ENCODE measurements around the gene WHRN. TPM values are rescaled to one million over a fixed set of nuclear protein-coding genes. Genes with fewer than 3 reads are reported as not detected.

Gene WHRN
- total and polyA plus RNA-seq, 2 donors (not counting 1 experiment from before 2014, with no cell fraction given), result 19.4 to 95.7 TPM

GRCh38 chr9:114405294-114406034 lies 99.8 kb downstream of the WHRN start:
- Histone ChIP-seq H3K36me3 (replicated peaks in 1 of 2; ENCODE audit: control extremely low read depth in 1 of 2, control insufficient read depth in 1 of 2, extremely low read depth in 1 of 2, insufficient read depth in 2 of 2, low read length in 1 of 2) (no peaks in the 10 kb centered on the region), H3K4me3 (ENCODE audit: control extremely low read depth in 1 of 5, extremely low read depth in 1 of 5, insufficient read depth in 1 of 5, low read depth in 2 of 5, low read length in 4 of 5) (no peak overlapping the region), H4K20me1 (ENCODE audit: control insufficient read depth, insufficient read depth, low read length, poor library complexity, severe bottlenecking) (no peaks in the 10 kb centered on the region), H3K9me3 (ENCODE audit: control extremely low read depth in 1 of 3, control insufficient read depth in 2 of 3, insufficient read depth in 1 of 3, low read length in 2 of 3) (no peaks in the 10 kb centered on the region), H3K4me1 (ENCODE audit: control insufficient read depth in 2 of 2, insufficient read depth in 2 of 2, low read length in 2 of 2) (peaks cover 8 to 9% of the 10 kb centered on the region in 2 donors), H3K9ac (ENCODE audit: low read length) (no peak overlapping the region), H3K27ac (ENCODE audit: low read length in 2 of 2) (no peak overlapping the region), H2AFZ (ENCODE audit: insufficient read depth, low read depth, low read length, poor library complexity, severe bottlenecking) (peak overlapping the region; percentile 59), H3K27me3 (replicated peaks in 1 of 4; ENCODE audit: control extremely low read depth in 1 of 4, control insufficient read depth in 3 of 4, insufficient read depth in 4 of 4, low read length in 3 of 4) (no peaks in the 10 kb centered on the region), H3K4me2 (replicated peaks; ENCODE audit: low read depth, low read length, poor library complexity, severe bottlenecking) (peak overlapping the region; percentile 32), H3K79me2 (ENCODE audit: control insufficient read depth, insufficient read depth, low read length) (no peaks in the 10 kb centered on the region)
- peaks cover 4% of the 10 kb centered on the region for H3K4me1 Mint-ChIP-seq
- no peaks in the 10 kb centered on the region for H3K27me3 Mint-ChIP-seq
- WGBS (ENCODE audit: insufficient coverage), result 21% methylated on average over 11 of the region's 15 CpGs
- peak; percentile 89 for DNase-seq
- intact Hi-C loops (cut with micrococcal nuclease), result loop anchor here (1.0 to 10.0 kb wide), 3 partner anchors 248 to 609 kb away; no protein-coding TSS in a partner anchor
- H3K4me3 Mint-ChIP-seq, result no peak overlapping the region
- H3K27ac Mint-ChIP-seq, result peak overlapping the region; percentile 8
- H3K9me3 Mint-ChIP-seq (ENCODE audit: insufficient read depth), result no peaks in the 10 kb centered on the region
- peak; percentile 99 for ATAC-seq (ENCODE audit: low read depth)
- TF ChIP-seq EZH2 (IDR thresholded peaks at IDR 0.05; ENCODE audit: borderline replicate concordance, insufficient read depth, low read depth, low read length, poor library complexity, severe bottlenecking) (no peak), CTCF (IDR thresholded peaks at IDR 0.05) (peak; percentile 87)
- ChIA-PET POLR2A (interaction anchor here (0.7 to 1.2 kb wide), 2 partner anchors 32 to 248 kb away, joined by 3 read pairs; no protein-coding TSS in a partner anchor), CTCF (interaction anchor here (0.6 to 8.9 kb wide), 75 partner anchors 9 to 1118 kb away, joined by 3 to 144 read pairs (median 5); partner anchors contain the start of genes AKNA, ATP6V1G1, TEX48 and TEX53)

- Histone ChIP-seq H3K4me3 (ENCODE audit: control extremely low read depth in 1 of 5, extremely low read depth in 1 of 5, insufficient read depth in 1 of 5, low read depth in 2 of 5, low read length in 4 of 5) (no peak overlapping the region), H3K27me3 (replicated peaks in 1 of 4; ENCODE audit: control extremely low read depth in 1 of 4, control insufficient read depth in 3 of 4, insufficient read depth in 4 of 4, low read length in 3 of 4) (no peaks in the 10 kb centered on the region), H3K9me3 (ENCODE audit: control extremely low read depth in 1 of 3, control insufficient read depth in 2 of 3, insufficient read depth in 1 of 3, low read length in 2 of 3) (no peaks in the 10 kb centered on the region), H4K20me1 (ENCODE audit: control insufficient read depth, insufficient read depth, low read length, poor library complexity, severe bottlenecking) (no peaks in the 10 kb centered on the region), H3K9ac (ENCODE audit: low read length) (no peak overlapping the region), H3K79me2 (ENCODE audit: control insufficient read depth, insufficient read depth, low read length) (no peaks in the 10 kb centered on the region), H3K36me3 (replicated peaks in 1 of 2; ENCODE audit: control extremely low read depth in 1 of 2, control insufficient read depth in 1 of 2, extremely low read depth in 1 of 2, insufficient read depth in 2 of 2, low read length in 1 of 2) (no peaks in the 10 kb centered on the region), H3K4me1 (ENCODE audit: control insufficient read depth in 2 of 2, insufficient read depth in 2 of 2, low read length in 2 of 2) (peaks cover 8 to 9% of the 10 kb centered on the region in 2 donors), H2AFZ (ENCODE audit: insufficient read depth, low read depth, low read length, poor library complexity, severe bottlenecking) (no peak overlapping the region), H3K4me2 (replicated peaks; ENCODE audit: low read depth, low read length, poor library complexity, severe bottlenecking) (no peak overlapping the region), H3K27ac (ENCODE audit: low read length in 2 of 2) (no peak overlapping the region)
- Mint-ChIP-seq H3K9me3 (ENCODE audit: insufficient read depth) (no peaks in the 10 kb centered on the region), H3K4me3 (no peak overlapping the region), H3K4me1 (peaks cover 4% of the 10 kb centered on the region), H3K27ac (no peak overlapping the region), H3K27me3 (no peaks in the 10 kb centered on the region)
- intact Hi-C loops (cut with micrococcal nuclease), result loop anchor here (10.0 kb wide), 1 partner anchor 330 kb away; no protein-coding TSS in a partner anchor
- no peak for TF ChIP-seq EZH2 (IDR thresholded peaks at IDR 0.05; ENCODE audit: borderline replicate concordance, insufficient read depth, low read depth, low read length, poor library complexity, severe bottlenecking)
- no peak for TF ChIP-seq CTCF (IDR thresholded peaks at IDR 0.05)
- ATAC-seq (ENCODE audit: low read depth), result no peak
- no peak for DNase-seq
- CTCF ChIA-PET, result interaction anchor here (0.7 to 8.9 kb wide), 22 partner anchors 9 to 609 kb away, joined by 3 to 144 read pairs (median 17); partner anchors contain the start of genes AKNA, ATP6V1G1 and TEX48
- 100% methylated on average over 2 of the region's 2 CpGs for WGBS (ENCODE audit: insufficient coverage)
- POLR2A ChIA-PET, result interaction anchor here (0.6 kb wide), 2 partner anchors 18 to 34 kb away, joined by 3 to 7 read pairs; no protein-coding TSS in a partner anchor
Observed at GRCh38 chr9:114404531-114404930, 100.7 kb downstream of the WHRN start.
